Measurements from ENCODE around the gene URB1.

- no peak for TF ChIP-seq CTCF (conservative IDR thresholded peaks at IDR 0.05; ENCODE audit: low read length)
- TF ChIP-seq EZH2phosphoT487 (IDR thresholded peaks at IDR 0.05; ENCODE audit: borderline replicate concordance) = no peak
These were observed 122.1 kb downstream of the URB1 start for GRCh38 chr21:32270748-32271147.

Measured in Loucy (cell line).